Central memory CD4-positive, alpha-beta T cell (primary cell): ENCODE measurements around the gene GNPTG.

ENCODE experiments used
- DNase-seq: peaks from one replicate; pipeline ENCODE4 v3.0.0; 2022

GNPTG gene

DNA sequence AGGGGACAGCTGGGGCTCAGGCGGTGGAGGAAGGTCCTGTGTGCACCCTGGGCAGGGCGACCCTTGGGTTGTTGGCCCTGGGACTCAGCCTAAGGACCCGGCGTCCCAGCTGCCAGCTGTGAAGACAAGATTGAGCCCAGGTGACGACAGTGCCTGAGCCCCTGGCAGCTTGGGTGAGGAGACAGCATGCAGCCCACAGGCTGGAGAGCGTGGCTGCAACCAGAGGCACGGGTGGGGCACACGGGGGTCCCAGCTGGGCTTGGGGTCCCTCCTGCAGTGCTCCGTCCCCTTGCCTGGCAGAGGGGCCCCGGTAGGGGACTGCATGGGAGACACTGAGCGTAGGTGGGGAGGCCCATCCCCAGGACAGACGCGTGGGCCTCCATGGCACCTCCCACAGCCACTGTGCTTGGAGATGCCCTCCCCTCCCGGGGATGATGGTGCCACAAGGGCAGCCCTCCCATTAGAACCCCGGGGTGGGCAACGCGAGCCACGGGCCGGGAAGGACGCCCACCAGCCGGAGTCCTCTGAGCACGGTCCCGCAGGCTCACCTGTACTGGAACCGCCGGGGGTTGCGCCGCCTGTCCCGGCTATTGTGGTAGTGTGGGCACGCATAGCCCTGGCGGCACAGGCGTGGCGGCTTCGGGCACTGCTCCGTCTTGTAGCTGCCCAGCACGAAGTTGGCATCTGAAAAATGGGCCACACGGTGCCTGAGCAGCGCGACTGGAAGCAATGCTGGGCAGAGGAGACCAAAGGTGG lies 47.3 kb downstream of the GNPTG start:
- no peak for DNase-seq

DNA sequence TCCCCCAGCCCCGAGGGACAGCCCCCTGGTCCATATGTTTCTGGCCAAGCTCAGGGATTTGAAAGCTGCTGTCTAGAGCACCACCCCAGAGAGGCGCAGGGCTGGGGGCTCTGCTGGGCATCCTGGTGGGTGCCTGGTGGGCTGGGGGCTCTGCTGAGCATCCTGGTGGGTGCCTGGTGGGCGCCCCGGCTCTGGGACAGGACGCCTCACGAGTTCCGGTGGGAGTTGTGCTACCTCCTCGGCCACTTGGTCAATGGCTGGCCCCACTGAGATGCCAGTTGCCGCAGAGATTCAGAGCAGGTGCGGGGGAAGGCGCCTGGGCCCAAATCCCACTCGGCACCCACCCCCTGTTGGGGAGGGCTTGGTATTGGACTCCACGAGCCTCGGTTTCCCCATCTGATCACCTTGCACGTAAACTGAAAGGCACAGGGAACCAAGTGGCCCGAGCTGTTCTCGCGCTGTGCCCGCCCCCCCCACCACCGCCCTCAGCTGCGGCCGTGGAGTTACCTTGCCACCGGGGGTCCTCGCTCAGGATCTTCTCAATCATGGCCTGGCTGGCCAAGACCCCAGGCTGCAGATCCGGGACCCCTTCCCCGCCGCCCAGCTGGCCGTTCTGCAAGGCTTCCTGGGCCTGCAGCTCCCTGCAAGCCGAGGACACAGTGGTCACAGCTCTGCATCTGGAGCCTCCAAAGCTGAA lies 49.5 kb downstream of the GNPTG start:
- no peak for DNase-seq

- DNase-seq = no peak
Observed at GRCh38 chr16:1401758-1402154, 50.0 kb downstream of the GNPTG start.

DNA sequence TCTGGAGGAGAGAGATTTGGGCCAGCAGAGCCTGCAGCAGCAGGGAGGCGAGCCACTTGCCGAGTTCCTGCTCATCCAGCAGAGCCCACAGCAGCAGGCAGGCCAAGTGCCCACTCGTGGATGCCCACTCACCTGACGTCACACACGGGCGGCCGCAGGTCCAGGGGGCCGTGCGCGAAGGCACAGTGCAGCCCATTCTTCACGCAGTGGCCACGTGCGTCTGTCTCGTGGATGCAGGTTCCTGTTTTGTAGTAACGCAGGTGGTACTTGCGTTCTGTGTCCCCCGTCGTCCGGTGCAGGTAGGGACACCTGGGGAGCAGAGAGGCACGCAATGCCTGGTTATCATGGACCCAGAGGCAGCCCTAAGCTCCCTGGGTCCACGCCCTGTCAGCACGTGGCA lies 51.3 kb downstream of the GNPTG start:
- DNase-seq = no peak

- no peak for DNase-seq
Observed at GRCh38 chr16:1403733-1404132, 52.0 kb downstream of the GNPTG start.

DNA sequence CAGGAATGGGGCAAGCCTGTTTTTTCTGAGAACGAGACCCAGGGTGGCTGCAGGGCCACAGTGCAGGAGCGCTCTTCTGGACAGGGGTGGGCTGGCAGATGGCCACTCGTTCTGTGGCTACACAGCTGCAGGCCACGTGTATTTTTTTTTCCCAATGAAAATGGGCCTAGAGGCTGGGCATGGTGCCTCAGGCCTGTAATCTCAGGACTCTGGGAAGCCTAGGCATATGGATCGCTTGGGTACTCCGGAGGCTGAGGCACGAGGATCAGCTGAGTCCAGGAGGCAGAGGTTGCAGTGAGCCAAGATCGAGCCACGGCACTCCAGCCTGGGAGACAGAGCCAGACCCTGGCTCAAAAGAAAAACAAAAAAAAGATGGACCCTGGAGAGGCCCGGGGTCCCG lies 56.0 kb downstream of the GNPTG start:
- DNase-seq = no peak

- peak; percentile 89 for DNase-seq
Observed at GRCh38 chr16:1408171-1408837, 56.6 kb downstream of the GNPTG start.

GRCh38 chr16:1412847-1413246 lies 61.1 kb downstream of the GNPTG start:
- DNase-seq = no peak
